ENCODE results near the gene POLD2.

POLD2 gene

GRCh38 chr7:44073664-44074348 is 49.5 kb downstream of the POLD2 start:
- Histone ChIP-seq H3K4me1 (ENCODE audit: insufficient read depth, low read length) (no peaks in the 10 kb centered on the region), H3K9me3 (ENCODE audit: control insufficient read depth, insufficient read depth, low read length) (no peaks in the 10 kb centered on the region), H3K9ac (ENCODE audit: low read depth, low read length) (no peak overlapping the region), H3K36me3 (ENCODE audit: insufficient read depth, low read length) (peaks cover 2% of the 10 kb centered on the region; the same call in 1 of the 2 replicates)

GRCh38 chr7:44072364-44073231 is 50.8 kb downstream of the POLD2 start:
- Histone ChIP-seq H3K36me3 (ENCODE audit: insufficient read depth, low read length) (peaks cover 2% of the 10 kb centered on the region; the same call in 1 of the 2 replicates), H3K9me3 (ENCODE audit: control insufficient read depth, insufficient read depth, low read length) (no peaks in the 10 kb centered on the region), H3K4me1 (ENCODE audit: insufficient read depth, low read length) (no peaks in the 10 kb centered on the region), H3K9ac (ENCODE audit: low read depth, low read length) (no peak overlapping the region)

DNA sequence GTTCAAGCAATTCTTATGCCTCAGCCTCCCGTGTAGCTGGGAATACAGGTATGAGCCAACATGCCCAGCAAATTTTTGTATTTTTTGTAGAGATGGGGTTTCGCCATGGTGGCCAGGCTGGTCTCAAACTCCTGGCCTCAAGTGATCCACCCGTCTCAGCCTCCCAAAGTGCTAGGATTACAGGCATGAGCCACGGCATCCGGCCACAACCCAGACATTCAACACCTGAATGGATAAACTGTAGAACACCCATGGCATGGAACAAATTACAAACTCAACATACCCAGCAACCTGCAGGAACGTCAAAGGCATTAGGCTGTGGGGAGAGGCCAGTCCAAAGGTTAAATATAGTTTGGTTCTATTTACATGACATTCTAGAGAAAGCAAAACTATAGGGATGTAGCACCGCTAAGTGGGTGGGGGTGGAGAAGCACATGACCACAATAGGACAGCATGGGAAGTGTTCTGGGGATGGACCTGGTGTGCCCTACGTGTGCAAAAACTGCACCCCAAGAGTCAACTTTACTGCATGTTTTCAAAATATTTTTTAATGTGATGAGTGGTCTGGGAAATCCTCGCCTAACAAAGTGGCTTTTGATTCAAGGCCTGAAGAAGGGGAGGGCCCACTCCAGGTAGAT is 51.5 kb downstream of the POLD2 start:
- H3K9me3 ChIP-seq (ENCODE audit: control insufficient read depth, insufficient read depth, low read length): no peaks in the 10 kb centered on the region
- no peaks in the 10 kb centered on the region for H3K4me1 ChIP-seq (ENCODE audit: insufficient read depth, low read length)
- peaks cover 2% of the 10 kb centered on the region; the same call in 1 of the 2 replicates for H3K36me3 ChIP-seq (ENCODE audit: insufficient read depth, low read length)
- no peak overlapping the region for H3K9ac ChIP-seq (ENCODE audit: low read depth, low read length)

- no peaks in the 10 kb centered on the region for H3K9me3 ChIP-seq (ENCODE audit: control insufficient read depth, insufficient read depth, low read length)
- no peak overlapping the region for H3K9ac ChIP-seq (ENCODE audit: low read depth, low read length)
- H3K4me1 ChIP-seq (ENCODE audit: insufficient read depth, low read length): peaks cover 13% of the 10 kb centered on the region; the same call in 1 of the 2 replicates
- H3K36me3 ChIP-seq (ENCODE audit: insufficient read depth, low read length): no peaks in the 10 kb centered on the region
Observed at GRCh38 chr7:44068054-44068453, 55.3 kb downstream of the POLD2 start.

GRCh38 chr7:44067064-44067951 is 56.0 kb downstream of the POLD2 start:
- H3K36me3 ChIP-seq (ENCODE audit: insufficient read depth, low read length): no peaks in the 10 kb centered on the region
- H3K9ac ChIP-seq (ENCODE audit: low read depth, low read length): no peak overlapping the region
- H3K9me3 ChIP-seq (ENCODE audit: control insufficient read depth, insufficient read depth, low read length): no peaks in the 10 kb centered on the region
- peaks cover 13% of the 10 kb centered on the region; the same call in 1 of the 2 replicates for H3K4me1 ChIP-seq (ENCODE audit: insufficient read depth, low read length)

- no peak overlapping the region for H3K9ac ChIP-seq (ENCODE audit: low read depth, low read length)
- peaks cover 13% of the 10 kb centered on the region; the same call in 1 of the 2 replicates for H3K4me1 ChIP-seq (ENCODE audit: insufficient read depth, low read length)
- no peaks in the 10 kb centered on the region for H3K9me3 ChIP-seq (ENCODE audit: control insufficient read depth, insufficient read depth, low read length)
- H3K36me3 ChIP-seq (ENCODE audit: insufficient read depth, low read length): no peaks in the 10 kb centered on the region
Observed at GRCh38 chr7:44066494-44067063, 56.8 kb downstream of the POLD2 start.

GRCh38 chr7:44066111-44066460 is 57.3 kb downstream of the POLD2 start:
- no peak overlapping the region for H3K9ac ChIP-seq (ENCODE audit: low read depth, low read length)
- no peaks in the 10 kb centered on the region for H3K9me3 ChIP-seq (ENCODE audit: control insufficient read depth, insufficient read depth, low read length)

DNA sequence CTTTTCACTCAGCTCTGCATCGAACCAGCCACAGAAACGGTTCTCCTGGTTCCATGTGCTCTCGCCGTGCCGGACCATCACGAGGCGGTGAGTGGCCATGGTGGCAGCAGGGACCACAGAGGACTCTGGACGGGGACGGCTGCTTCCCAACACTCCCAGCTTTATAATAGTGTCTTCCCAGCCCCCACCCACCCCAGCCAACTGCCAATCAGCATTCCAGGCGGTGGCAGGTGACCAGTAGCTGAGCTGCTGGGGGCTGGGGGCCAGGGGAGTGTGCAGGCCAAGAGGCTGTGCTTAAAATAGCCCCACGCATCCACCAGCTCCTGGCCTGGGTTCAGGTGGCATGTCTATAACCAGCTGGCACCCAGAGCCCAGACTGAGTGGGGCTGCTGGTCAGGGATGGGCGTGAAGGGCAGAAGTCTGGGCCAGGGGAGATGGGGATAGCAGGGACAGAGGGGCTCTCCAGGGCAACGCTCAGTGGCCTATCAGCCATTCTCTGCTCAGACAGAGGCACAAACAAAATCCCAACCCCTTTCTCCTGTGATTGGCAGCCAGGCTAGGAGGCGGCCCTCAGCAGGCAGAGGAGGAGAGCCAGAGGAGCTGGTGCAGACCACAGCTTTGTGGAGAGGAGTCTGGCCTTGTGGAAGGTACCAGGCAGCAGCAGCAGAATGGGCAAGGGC is 57.8 kb downstream of the POLD2 start, which contains the start of gene PGAM2:
PGAM2 (minus strand) TSS at position 137 of the 680 bp plus-strand sequence; CDS start at position 99, 38 bp downstream.
- H3K4me1 ChIP-seq (ENCODE audit: insufficient read depth, low read length): peaks cover 13% of the 10 kb centered on the region; the same call in 1 of the 2 replicates
- no peaks in the 10 kb centered on the region for H3K9me3 ChIP-seq (ENCODE audit: control insufficient read depth, insufficient read depth, low read length)
- no peaks in the 10 kb centered on the region for H3K36me3 ChIP-seq (ENCODE audit: insufficient read depth, low read length)
- peak within 1 kb of the TSS; percentile 1; the same call in 1 of the 2 replicates for H3K9ac ChIP-seq (ENCODE audit: low read depth, low read length)

More at GRCh38 chr7:44066111-44066460, 57.3 kb downstream of the POLD2 start:
- Histone ChIP-seq H3K4me1 (ENCODE audit: insufficient read depth, low read length) (peaks cover 13% of the 10 kb centered on the region; the same call in 1 of the 2 replicates), H3K36me3 (ENCODE audit: insufficient read depth, low read length) (no peaks in the 10 kb centered on the region)

GRCh38 chr7:44064791-44065430 is 58.4 kb downstream of the POLD2 start:
- Histone ChIP-seq H3K4me1 (ENCODE audit: insufficient read depth, low read length) (peaks cover 13% of the 10 kb centered on the region; the same call in 1 of the 2 replicates), H3K9ac (ENCODE audit: low read depth, low read length) (peak overlapping the region; percentile 1; the same call in 1 of the 2 replicates), H3K36me3 (ENCODE audit: insufficient read depth, low read length) (no peaks in the 10 kb centered on the region), H3K9me3 (ENCODE audit: control insufficient read depth, insufficient read depth, low read length) (no peaks in the 10 kb centered on the region)

All from ES-I3 (cell line).